SU-DHL-6 (cell line): ENCODE data around the gene NCKAP5.

Source experiments
- CTCF ChIP-seq: fragments of 200-600 bp; sonication (generic); IDR thresholded peaks from one replicate; pipeline ENCODE4 v1.5.1; 2017; ENCODE audit warnings: antibody characterized with exemption, mild to moderate bottlenecking, low read length, moderate library complexity; ENCODE audit not compliant: insufficient read depth, poor library complexity, severe bottlenecking
- EZH2phosphoT487 ChIP-seq: fragments of 200-600 bp; sonication (generic), shearing (Covaris generic); conservative IDR thresholded peaks from 2 replicates; pipeline ENCODE4 v1.6.1; 2018; ENCODE audit warnings: mild to moderate bottlenecking, antibody characterized with exemption, low read length, moderate library complexity, mixed read lengths

GRCh38 chr2:133314795-133315194, 253.5 kb downstream of the NCKAP5 start:
- TF ChIP-seq CTCF (no peak), EZH2phosphoT487 (no peak)
